ENCODE data around the gene FHOD3. TPM values are rescaled to one million over a fixed set of nuclear protein-coding genes. Genes with fewer than 3 reads are reported as not detected.
"Not testable (repeated sequence)": the region's sequence is repeated elsewhere in the genome, so short reads cannot be mapped to it uniquely, and the experiment has no call there.

Gene FHOD3
- total RNA-seq, 1 donor, result not detected

DNA sequence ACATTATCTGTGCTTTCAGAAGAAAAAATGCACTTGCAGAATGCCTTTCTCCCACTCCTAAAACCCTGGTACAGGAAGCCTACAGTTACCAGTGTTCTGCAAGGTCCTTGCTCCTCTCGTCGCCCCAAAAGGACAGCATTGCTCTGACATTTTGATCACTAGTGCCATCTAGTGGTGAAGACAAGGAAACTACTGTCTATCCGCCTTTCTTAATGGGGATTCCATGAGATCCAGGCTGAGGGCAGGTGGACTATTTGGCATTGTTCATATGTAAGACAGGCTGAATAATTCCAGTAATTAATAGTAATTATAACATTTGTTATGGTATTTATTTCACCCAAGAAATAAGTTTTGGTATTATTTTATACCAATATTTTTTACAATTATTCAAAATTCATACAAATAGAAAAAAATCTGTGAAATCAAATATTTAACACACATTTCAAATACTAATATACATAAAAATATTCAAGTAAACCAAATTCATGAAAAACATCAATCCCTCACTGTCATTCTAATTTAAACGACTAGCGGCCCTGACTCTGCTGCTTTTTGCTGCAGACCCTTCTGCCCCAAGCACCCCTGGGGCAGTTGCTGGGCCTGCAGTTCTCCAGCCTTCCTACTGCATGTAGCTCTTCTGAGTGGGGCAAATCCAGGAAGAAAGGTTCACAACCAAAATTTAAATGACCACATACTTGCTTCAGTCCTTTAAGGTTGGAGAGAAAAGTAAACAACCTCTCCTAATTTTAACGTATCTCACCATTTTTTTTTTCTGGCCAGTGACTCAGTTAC, 512.3 kb downstream of the FHOD3 start:
- peak; percentile 23 to 74 (median 55) for DNase-seq (ENCODE audit: low read depth in 2 of 3, low spot score in 2 of 3)

DNA sequence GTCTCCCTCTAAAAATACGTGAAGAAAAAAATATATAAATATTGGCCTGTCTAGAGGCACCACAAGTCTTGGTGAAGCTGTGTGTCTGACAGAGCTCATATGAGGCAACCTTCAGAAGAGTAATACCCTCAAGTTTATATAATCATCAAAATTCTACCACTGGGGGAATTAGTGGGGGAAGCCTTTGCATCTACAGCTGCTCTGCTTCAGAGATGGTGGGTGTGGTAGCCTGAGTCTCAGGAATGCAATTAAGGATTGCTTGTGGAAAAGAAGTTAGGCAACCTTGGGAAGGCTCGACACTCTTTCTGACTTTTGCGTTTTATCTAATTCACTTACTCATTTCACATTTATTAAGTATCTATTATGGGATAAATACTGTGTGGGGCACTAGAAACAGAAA, 513.9 kb downstream of the FHOD3 start:
- DNase-seq (ENCODE audit: low read depth in 2 of 3, low spot score in 2 of 3), result no peak

DNA sequence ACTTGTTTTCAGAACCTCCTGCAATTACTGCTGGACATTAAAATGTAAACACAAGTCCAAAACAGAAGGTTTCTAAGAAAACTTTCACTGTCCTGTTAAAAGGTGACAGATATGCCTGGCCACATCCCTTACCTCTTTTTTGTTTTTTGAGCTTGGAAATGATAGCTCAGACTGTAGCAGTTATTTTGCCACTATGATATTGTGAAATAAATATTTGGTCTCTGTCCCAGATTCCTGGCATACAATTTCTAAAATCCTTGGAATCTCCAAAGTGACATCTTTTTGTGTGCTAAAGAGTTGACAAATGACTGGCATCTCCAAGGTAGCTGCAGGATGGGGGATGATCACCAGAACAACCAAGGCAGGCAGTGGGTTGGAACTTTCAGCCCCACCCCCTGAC, 514.4 kb downstream of the FHOD3 start:
- no peak for DNase-seq (ENCODE audit: low read depth in 2 of 3, low spot score in 2 of 3)

DNA sequence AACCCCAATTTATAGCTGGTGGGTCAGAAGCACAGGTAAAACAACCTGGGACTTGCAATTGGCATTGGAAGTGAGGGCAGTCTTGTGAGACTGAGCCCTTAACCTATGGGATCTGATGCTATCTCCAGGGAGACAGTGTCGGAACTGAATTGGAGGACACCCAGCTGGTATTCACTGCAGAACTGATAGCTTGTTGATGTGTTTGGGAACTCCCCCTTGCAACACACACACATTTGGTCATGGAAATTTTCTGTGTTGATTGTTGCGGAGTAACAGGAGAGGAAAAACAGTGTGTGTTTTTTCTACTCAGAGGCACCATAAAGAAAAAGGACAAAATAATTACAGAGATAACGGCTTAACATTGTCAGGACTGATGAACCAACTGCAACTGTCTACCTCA, 515.2 kb downstream of the FHOD3 start:
- DNase-seq (ENCODE audit: low read depth in 2 of 3, low spot score in 2 of 3), result no peak

DNA sequence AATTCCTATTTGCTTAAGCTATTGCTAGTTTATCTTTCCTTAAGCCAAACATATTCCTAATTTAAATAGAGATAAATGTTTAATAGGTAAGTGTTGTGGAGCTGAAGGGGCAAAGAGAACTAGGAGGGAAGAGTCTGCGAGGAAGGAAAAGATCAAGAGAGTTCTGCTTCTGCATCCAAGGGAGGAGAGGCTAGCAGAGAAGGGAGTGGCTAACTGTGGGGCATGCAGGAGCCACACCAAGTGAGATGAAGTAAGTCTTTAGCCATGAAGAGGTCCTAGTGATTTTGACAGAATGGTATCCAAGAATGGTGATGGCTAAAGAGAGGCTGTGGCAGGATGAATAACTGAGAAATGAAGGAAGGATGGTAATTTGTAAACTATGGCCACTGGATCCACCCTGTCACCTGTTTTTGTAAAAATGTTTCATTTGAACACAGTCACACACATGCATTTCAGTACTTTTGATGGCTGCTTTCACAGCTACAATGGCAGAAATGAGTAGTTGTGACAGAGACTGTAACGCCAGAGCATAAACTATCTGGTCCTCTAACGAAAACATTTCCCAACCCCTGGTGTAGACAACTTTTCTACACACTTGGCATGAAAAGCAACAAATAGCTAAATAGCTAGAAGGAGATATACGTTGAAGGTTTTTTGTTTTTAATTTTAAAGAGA, 515.7 kb downstream of the FHOD3 start:
- DNase-seq (ENCODE audit: low read depth in 2 of 3, low spot score in 2 of 3), result no peak

DNA sequence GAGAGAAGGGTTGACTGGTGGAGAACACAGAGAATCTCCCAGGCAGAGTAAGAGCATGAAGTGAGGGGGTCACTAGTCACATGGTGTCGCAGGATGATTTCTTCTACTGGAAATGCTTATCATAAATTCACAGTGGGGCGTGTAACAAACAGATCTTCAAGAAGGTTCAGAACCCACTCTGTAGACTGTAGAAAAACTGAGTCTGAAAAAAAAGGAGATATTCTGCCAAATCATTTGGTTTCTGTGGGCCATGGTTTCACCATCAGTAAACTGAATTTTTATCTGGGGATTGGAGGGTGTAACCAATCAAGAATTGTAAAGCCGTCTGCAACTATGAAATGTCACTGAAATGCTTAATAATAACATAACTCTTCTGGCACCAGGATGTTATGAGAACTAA, 516.3 kb downstream of the FHOD3 start:
- no peak for DNase-seq (ENCODE audit: low read depth in 2 of 3, low spot score in 2 of 3)

DNA sequence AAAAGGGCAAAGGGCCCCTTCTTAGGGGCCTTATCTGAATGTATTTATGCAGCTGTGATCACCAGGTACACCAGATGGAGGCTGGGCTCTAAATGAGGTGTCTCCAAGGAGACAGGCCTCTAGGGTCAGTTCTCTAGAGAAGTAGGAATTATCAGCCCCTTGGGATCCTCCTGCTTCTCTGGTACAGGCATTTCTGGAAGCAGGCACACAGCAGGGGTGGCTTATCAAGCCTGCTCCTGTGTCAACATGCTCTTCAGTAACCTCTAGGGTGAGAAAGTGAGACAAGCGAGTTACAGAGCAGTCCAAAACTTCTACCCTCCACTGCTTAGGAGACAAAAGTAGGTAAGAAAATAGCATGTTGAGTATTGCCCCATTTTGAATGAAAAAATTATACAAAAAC, 517.5 kb downstream of the FHOD3 start:
- DNase-seq (ENCODE audit: low read depth in 2 of 3, low spot score in 2 of 3), result no peak

DNA sequence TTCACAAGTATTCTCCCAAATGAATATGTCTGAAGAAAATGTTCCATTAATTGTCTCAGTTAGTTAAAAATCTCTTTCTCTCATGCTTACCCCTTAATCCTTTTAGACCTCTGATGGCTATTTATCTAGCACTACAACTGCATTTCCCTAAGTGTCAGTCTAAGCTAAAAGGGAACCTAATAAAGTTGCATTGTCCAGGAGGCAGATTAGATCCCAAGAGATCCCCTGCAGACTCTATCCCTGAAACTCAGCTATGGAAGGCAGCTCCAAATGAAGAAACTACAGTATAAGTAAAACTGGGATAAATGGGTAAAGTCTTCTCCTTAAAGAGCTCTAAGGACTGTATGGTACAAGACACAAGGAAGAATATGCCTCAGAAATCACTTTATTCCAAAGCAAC, 518.6 kb downstream of the FHOD3 start:
- DNase-seq (ENCODE audit: low read depth in 2 of 3, low spot score in 2 of 3), result not testable (repeated sequence)

DNA sequence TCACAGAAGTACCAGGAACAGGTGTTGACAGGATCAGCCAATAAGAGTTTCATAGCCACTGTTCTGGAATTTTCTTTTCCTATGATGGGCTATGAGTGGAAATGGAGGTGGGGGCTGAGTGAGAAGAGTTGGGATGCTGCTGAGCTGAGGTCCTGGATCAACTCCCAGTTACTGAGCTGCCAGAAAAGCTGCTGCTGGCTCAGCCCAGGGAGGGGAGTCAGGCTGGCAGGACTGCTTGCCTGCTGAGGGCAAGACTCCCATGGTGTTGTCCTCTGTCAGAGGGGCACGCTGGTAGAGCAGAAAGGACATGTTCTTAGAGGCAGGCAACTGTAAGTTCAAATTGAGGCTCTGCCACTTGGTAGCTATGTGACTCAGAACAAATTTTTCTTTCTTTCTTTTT, 519.5 kb downstream of the FHOD3 start:
- DNase-seq (ENCODE audit: low read depth in 2 of 3, low spot score in 2 of 3), result no peak

DNA sequence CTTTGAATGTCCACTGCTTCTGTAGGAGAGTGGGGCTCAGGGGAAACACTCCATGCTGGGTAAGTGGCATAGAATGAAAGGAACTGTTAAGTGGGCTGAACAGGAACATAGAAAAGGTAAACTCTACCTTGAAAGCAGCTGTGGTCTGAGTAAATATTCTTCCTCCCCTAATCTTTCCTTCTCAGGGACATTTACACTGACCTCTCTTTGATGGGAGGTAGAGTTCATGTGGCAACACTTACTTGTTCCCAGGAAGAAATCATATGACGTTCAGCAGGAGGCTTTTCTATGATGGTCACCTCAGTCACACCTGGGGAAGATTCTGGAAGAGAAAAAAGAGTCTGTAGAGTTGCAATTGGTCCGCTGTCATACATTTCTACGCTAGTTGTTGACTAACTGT, 521.1 kb downstream of the FHOD3 start:
- DNase-seq (ENCODE audit: low read depth in 2 of 3, low spot score in 2 of 3), result no peak

DNA sequence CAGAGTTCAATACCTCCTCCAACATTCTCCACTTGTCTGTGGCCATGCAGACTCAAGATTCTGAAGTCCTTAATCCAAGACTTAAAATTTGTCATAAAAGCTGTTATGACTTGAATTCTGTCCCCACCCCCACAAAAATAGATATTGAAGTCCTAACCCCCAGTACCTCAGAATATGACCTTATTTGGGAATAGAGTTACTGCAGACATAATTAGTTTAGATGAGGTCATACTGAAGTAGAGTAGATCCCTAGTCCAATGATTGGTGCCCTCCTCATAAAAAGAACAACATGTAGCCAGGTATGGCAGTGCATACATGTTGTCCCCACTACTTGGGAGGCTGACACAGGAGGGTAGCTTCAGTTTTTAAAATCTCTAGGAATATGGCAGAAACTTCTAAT, 522.1 kb downstream of the FHOD3 start:
- no peak for DNase-seq (ENCODE audit: low read depth in 2 of 3, low spot score in 2 of 3)

DNA sequence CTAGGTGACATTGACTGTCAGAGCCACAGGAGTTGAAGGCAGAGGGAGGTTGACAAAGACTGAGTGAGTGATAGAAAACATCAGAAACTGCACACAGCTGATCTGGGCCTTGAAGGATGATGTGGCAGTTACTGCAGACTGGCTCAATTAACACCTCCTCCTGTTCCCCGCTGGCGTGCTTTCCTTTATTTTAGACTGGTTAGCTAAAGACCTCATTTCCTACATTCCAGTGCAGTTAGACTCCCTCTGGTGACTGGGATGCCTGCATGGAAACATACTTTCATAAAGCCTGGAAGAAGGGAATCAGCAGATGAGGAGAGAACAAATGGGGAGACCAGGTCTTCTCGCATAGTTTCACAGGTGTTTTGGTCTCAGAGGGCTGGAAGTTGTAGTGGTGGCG, 524.2 kb downstream of the FHOD3 start:
- DNase-seq (ENCODE audit: low read depth in 2 of 3, low spot score in 2 of 3), result no peak

DNA sequence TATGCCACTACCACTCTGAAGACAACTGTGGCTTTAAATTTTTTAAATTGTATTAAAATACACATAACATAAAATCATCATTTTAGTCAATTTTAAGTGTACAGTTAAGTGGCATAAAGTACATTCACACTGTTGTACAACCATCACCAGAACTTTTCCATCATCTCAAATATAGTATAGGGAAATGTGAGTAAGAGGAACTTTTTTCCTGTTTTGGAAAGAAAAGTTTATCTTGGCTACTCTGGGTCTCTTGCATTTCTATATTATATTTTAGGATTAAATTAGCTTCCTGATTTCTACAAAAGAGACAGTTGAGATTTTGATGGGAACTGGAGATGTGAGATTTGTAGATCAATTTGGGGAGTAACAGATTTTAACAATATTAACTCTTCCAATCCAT, 528.0 kb downstream of the FHOD3 start:
- no peak for DNase-seq (ENCODE audit: low read depth in 2 of 3, low spot score in 2 of 3)

DNA sequence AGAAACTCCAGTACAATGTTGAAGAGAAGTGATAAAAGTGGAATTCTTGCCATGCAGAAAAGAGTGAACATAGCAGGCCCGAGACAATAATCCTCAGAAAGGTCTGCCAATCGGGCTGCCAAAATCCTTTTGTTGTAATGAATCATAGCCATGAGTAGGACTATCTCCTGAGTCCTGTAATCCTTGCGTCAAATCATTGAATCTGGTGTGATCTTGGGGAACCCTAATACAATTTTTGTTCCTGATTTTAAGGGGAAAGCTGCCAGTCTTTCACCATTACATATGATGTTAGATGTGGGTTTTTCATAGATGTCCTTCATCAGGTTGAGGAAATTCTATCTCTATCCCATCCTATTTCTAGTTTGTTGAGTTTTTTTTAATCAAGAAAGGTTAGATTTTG, 529.0 kb downstream of the FHOD3 start:
- DNase-seq (ENCODE audit: low read depth in 2 of 3, low spot score in 2 of 3), result no peak

DNA sequence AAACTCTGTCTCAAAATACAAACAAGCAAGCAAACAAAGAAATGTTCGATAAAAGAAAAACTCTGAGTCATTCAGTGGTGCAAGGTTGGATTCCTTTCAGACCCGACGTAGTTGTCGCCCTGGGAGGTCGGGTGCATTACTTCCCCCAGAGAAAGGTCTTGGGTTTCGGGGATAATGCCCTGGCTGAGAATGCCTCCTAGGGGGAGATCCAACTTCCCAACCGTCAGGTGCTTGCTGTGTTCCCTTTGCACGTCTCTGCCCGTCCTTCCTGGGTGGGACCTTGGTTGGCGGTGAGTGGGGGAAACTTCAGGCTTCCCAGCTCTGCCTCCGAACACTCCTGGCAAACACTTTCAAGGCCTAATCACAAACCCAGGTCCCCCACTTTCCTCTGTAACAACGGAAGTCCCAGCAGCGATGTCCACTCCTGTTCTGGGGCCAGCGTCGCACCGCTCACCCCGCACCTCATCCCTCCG, 530.7 kb downstream of the FHOD3 start:
- DNase-seq (ENCODE audit: low read depth in 2 of 3, low spot score in 2 of 3), result peak in 2 of 3 donors; percentile 6 to 53

DNA sequence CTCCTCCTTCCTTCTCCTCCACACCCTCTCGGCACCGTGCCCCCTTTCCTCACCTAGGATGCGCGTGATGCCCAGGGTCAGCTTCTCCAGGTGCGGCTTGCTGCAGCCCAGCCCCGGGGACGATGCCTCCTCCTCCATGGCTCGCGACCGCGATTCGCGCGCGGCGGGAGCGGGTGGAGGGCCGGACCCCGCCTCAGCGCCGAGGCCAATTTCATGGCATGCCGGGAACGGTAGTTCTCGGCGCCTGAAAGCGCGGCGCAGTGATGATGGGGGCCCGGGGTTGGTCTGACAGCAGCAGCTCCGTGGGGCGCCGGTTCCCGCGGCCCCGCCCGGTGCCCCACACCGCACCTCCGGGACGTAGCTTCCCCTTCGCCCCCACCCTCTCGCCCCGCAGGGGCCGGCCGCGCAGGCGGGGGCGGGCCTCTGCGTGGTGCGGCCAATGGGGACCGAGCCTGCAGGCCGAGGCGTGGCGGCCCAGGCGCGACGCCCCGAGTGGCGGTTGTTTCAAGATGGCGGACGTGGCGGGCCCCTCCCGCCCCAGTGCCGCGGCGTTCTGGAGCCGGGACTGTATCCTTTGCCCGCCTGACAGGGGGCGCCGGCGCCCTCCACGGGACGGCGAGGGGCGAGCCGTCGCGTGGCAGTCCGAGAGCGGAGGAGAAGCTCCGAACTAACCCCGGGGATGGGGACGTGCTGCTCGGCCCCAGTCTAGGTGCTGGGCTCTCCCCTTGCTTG, 531.3 kb downstream of the FHOD3 start, which contains the start of the genes KIAA1328 and TPGS2:
KIAA1328 (plus strand) TSS at position 498 of the 732 bp plus-strand sequence; CDS start at position 510, 12 bp downstream.
TPGS2 (minus strand) TSS at position 373 of the 732 bp plus-strand sequence; CDS start at position 138, 235 bp downstream.
- peak; percentile 73 to 97 (median 94) for DNase-seq (ENCODE audit: low read depth in 2 of 3, low spot score in 2 of 3)

Other genes starting within 250 kb of the FHOD3 start
- gene RPRD1A, start 230.2 kb upstream of the FHOD3 start, total RNA-seq, result 26.4 TPM
- gene SLC39A6, start 168.4 kb upstream of the FHOD3 start, total RNA-seq, result 26.7 TPM
- gene ELP2, start 167.8 kb upstream of the FHOD3 start, total RNA-seq, result 75.7 TPM
- under 0.01 TPM for gene MOCOS, start 110.2 kb upstream of the FHOD3 start, total RNA-seq

Data from hematopoietic multipotent progenitor cell (in vitro differentiated cells).